HepG2 (cell line): ENCODE results near the gene FGD5. TPM values are rescaled to one million over a fixed set of nuclear protein-coding genes. Genes with fewer than 3 reads are reported as not detected.

Source experiments
- ATAC-seq: fragments of 200-7000 bp; cut with Tn5 transposase; 3 replicates; pipeline ENCODE4 v1.9.1; 2020; ENCODE audit warnings: mild to moderate bottlenecking, moderate library complexity
- BruUV-seq: library from RNA; stranded (reverse); fragments of 400-500 nt; replicated peaks from 2 replicates; lab custom pipeline; 2021; lab: Mats Ljungman, UMichigan
- CTCF ChIA-PET: fragments of 300-600 bp; formaldehyde crosslinking; extraction: SDS; loops from one replicate; lab custom pipeline; 2021; ENCODE audit warnings: low total read pairs, inconsistent platforms, low intra/inter-chr PET ratio; lab: Yijun Ruan, JAX
- POLR2A ChIA-PET: fragments of 350-600 bp; sonication (Branson Sonifier 250); formaldehyde crosslinking; loops from one replicate; lab custom pipeline; 2020; ENCODE audit warnings: antibody characterized with exemption, inconsistent platforms; lab: Yijun Ruan, JAX
- DNase-seq: peaks from one replicate; pipeline ENCODE4 v3.0.0-alpha.2; 2015; ENCODE audit warnings: low spot score
- FAIRE-seq: peaks from 3 replicates; lab custom pipeline; 2011; peaks lifted over from hg19 to GRCh38; lab: Jason Lieb, UNC
- H2AFZ ChIP-seq: one replicate; pipeline ENCODE4 v1.6.1; 2011; ENCODE audit warnings: low read length, inconsistent platforms
- H3K27ac ChIP-seq: fragments of 300-600 bp; 3 replicates; pipeline ENCODE4 v1.8.0; 2011; ENCODE audit warnings: mixed run types, mild to moderate bottlenecking, mixed read lengths, low read length, inconsistent platforms; ENCODE audit not compliant: insufficient read depth; ENCODE audit errors: extremely low read length
- H3K27me3 ChIP-seq, 2 experiments: fragments of 200-600 bp in 1 of 2; 2 replicates in 1 of 2; 3 replicates in 1 of 2; pipeline versions ENCODE4 v1.6.0 to v1.8.0; 2011; ENCODE audit warnings: low read length in 2 of 2, mild to moderate bottlenecking in 2 of 2, moderate library complexity in 2 of 2, inconsistent platforms in 1 of 2; ENCODE audit not compliant: insufficient read depth in 2 of 2, control insufficient read depth in 1 of 2
- H3K36me3 ChIP-seq, 2 experiments: fragments of 200-600 bp in 1 of 2; replicated peaks in 1 of 2; 2 replicates in 1 of 2; 3 replicates in 1 of 2; pipeline versions ENCODE4 v1.5.1 to v1.8.0; 2011; ENCODE audit warnings: low read length in 2 of 2, inconsistent platforms in 1 of 2; ENCODE audit not compliant: insufficient read depth in 2 of 2, control insufficient read depth in 1 of 2
- H3K4me1 ChIP-seq: 2 replicates; pipeline ENCODE4 v1.5.1; 2012; ENCODE audit warnings: low read length, inconsistent platforms; ENCODE audit not compliant: insufficient read depth
- H3K4me2 ChIP-seq: 2 replicates; pipeline ENCODE4 v1.6.0; 2011; ENCODE audit warnings: low read depth, low read length, inconsistent platforms
- H3K4me3 ChIP-seq, 3 experiments: fragments of 200-600 bp in 1 of 3; sonication (generic), shearing (Covaris generic) in 1 of 3; replicated peaks in 1 of 3; 2 replicates each; pipeline ENCODE4 v1.5.1; 2011 to 2016; ENCODE audit warnings: low read length in 3 of 3, inconsistent platforms in 2 of 3, low read depth in 2 of 3, mild to moderate bottlenecking in 2 of 3, control low read depth in 1 of 3, mixed read lengths in 1 of 3; ENCODE audit not compliant: insufficient read depth in 1 of 3
- H3K79me2 ChIP-seq: one replicate; pipeline ENCODE4 v1.6.1; 2011; ENCODE audit warnings: low read length, inconsistent platforms; ENCODE audit not compliant: insufficient read depth
- H3K9ac ChIP-seq: 2 replicates; pipeline ENCODE4 v1.6.0; 2011; ENCODE audit warnings: mild to moderate bottlenecking, low read depth, low read length, inconsistent platforms; ENCODE audit not compliant: insufficient read depth
- H3K9me3 ChIP-seq: 2 replicates; pipeline ENCODE4 v1.5.1; 2012; ENCODE audit warnings: mild to moderate bottlenecking, low read length
- H4K20me1 ChIP-seq: 2 replicates; pipeline ENCODE4 v1.6.0; 2011; ENCODE audit warnings: inconsistent platforms, mild to moderate bottlenecking, low read length, moderate library complexity; ENCODE audit not compliant: insufficient read depth
- ARNT2 ChIP-seq: sonication (generic); formaldehyde crosslinking; IDR thresholded peaks from 2 replicates; pipeline ENCODE4 v1.8.0; 2022; ENCODE audit warnings: mild to moderate bottlenecking, low read depth, missing genetic modification reagents, moderate library complexity
- ATF1 ChIP-seq: IDR thresholded peaks from 2 replicates; pipeline ENCODE4 v1.6.1; 2016; ENCODE audit warnings: mild to moderate bottlenecking, control low read depth
- CENPT ChIP-seq: sonication (generic); formaldehyde crosslinking; IDR thresholded peaks from 2 replicates; pipeline ENCODE4 v1.8.0; 2022; ENCODE audit warnings: low read depth, mild to moderate bottlenecking, moderate library complexity, missing genetic modification reagents
- MAZ ChIP-seq, 2 experiments: sonication (generic) in 1 of 2; formaldehyde crosslinking in 1 of 2; IDR thresholded peaks; 2 replicates each; pipeline versions ENCODE4 v1.5.0 to v1.6.1; 2012 to 2020; ENCODE audit warnings: low read depth in 2 of 2, mild to moderate bottlenecking in 2 of 2, borderline replicate concordance in 1 of 2, improper control_type of control experiment in 1 of 2, low read length in 1 of 2, missing genetic modification reagents in 1 of 2, moderate library complexity in 1 of 2
- MIER3 ChIP-seq: IDR thresholded peaks from 2 replicates; pipeline ENCODE4 v1.6.1; 2016; ENCODE audit warnings: missing compliant biosample characterization, borderline replicate concordance
- NR2F1 ChIP-seq, 2 experiments: fragments of 450-650 bp in 1 of 2; formaldehyde crosslinking in 1 of 2; IDR thresholded peaks; 2 replicates each; pipeline versions ENCODE4 v1.5.0 to v1.6.1; 2016 to 2020; ENCODE audit warnings: mild to moderate bottlenecking in 1 of 2, missing compliant biosample characterization in 1 of 2, missing genetic modification reagents in 1 of 2, moderate library complexity in 1 of 2
- PBX2 ChIP-seq: IDR thresholded peaks from 2 replicates; pipeline ENCODE4 v1.6.1; 2016; ENCODE audit warnings: control low read depth
- PBX3 ChIP-seq: sonication (generic); formaldehyde crosslinking; IDR thresholded peaks from 2 replicates; pipeline ENCODE4 v1.8.1; 2023; ENCODE audit warnings: missing genetic modification reagents, inconsistent platforms, borderline replicate concordance
- RBFOX2 ChIP-seq: fragments of 200-400 bp; formaldehyde crosslinking; IDR thresholded peaks from 2 replicates; pipeline ENCODE4 v1.6.1; 2017; ENCODE audit warnings: low read depth, mild to moderate bottlenecking, low read length
- SP4 ChIP-seq: sonication (generic); formaldehyde crosslinking; IDR thresholded peaks from 2 replicates; pipeline ENCODE4 v1.8.1; 2023; ENCODE audit warnings: mild to moderate bottlenecking, missing genetic modification reagents
- XRCC5 ChIP-seq: fragments of 200-400 bp; formaldehyde crosslinking; optimal IDR thresholded peaks from 2 replicates; pipeline ENCODE3; 2017; ENCODE audit warnings: mild to moderate bottlenecking, low read length
- YEATS4 ChIP-seq: sonication (generic); formaldehyde crosslinking; IDR thresholded peaks from 2 replicates; pipeline ENCODE4 v1.4.0; 2020; ENCODE audit warnings: missing genetic modification reagents, borderline replicate concordance
- ZNF251 ChIP-seq: sonication (generic); formaldehyde crosslinking; IDR thresholded peaks from 2 replicates; pipeline ENCODE4 v1.9.0; 2021; ENCODE audit warnings: mild to moderate bottlenecking, missing genetic modification reagents
- ZNF552 ChIP-seq: sonication (generic); formaldehyde crosslinking; IDR thresholded peaks from 2 replicates; pipeline ENCODE4 v1.9.0; 2022; ENCODE audit warnings: missing genetic modification reagents, mild to moderate bottlenecking, borderline replicate concordance
- ZNF660 ChIP-seq: sonication (generic); formaldehyde crosslinking; IDR thresholded peaks from 2 replicates; pipeline ENCODE4 v1.5.1; 2020; ENCODE audit warnings: mild to moderate bottlenecking, low read depth, missing genetic modification reagents, borderline replicate concordance
- ZNF777 ChIP-seq: sonication (generic); formaldehyde crosslinking; IDR thresholded peaks from 2 replicates; pipeline ENCODE4 v1.4.0; 2020; ENCODE audit warnings: missing genetic modification reagents
- ZNF780A ChIP-seq: sonication (generic); formaldehyde crosslinking; IDR thresholded peaks from 2 replicates; pipeline ENCODE4 v1.8.0; 2022; ENCODE audit warnings: mild to moderate bottlenecking, missing genetic modification reagents, moderate library complexity
- ZNF83 ChIP-seq: sonication (generic); formaldehyde crosslinking; IDR thresholded peaks from 2 replicates; pipeline ENCODE4 v1.4.0; 2020; ENCODE audit warnings: missing genetic modification reagents, mild to moderate bottlenecking, borderline replicate concordance
- WGBS: methylation state at CpG from one replicate; pipeline ENCODE4 v1.1.6; 2017; ENCODE audit warnings: low lambda C conversion rate; 5-methylcytosine and 5-hydroxymethylcytosine counted together
- in situ Hi-C: cut with HindIII; loops from 2 replicates; pipeline ENCODE4 v1.10.0; 2017; ENCODE audit warnings: low pct_unique_long_range_greater_than_20kb; ENCODE audit not compliant: extremely low pct_ligation_motif_present
- intact Hi-C: fragments of 100-400 bp; cut with micrococcal nuclease; formaldehyde crosslinking; loops from one replicate; pipeline ENCODE4 v1.10.0; 2022; ENCODE audit not compliant: unreplicated experiment
- polyA plus RNA-seq, 8 experiments: library from polyadenylated mRNA; depleted of rRNA in 3 of 8; stranded (reverse) in 7 of 8; unstranded in 1 of 8; fragments of >200 nt; fragmentation: Illumina TruSeq in 4 of 8; extraction: Trizol in 4 of 8; gene quantifications; 2 replicates each; pipeline versions ENCODE4 v1.2.1 to v1.2.3, GENCODE V29; 2011 to 2016; ENCODE audit warnings: low read depth in 4 of 8, missing spikeins in 1 of 8, mixed read lengths in 1 of 8; ENCODE audit not compliant: insufficient read depth in 1 of 8
- total RNA-seq, 5 experiments: library from RNA; depleted of rRNA; stranded (reverse); fragments of >200 nt; fragmentation: Illumina TruSeq; extraction: Trizol; gene quantifications; 2 replicates each; pipeline ENCODE4 v1.2.3, GENCODE V29; 2016; ENCODE audit warnings: low read depth in 1 of 5

FGD5 gene
- total and polyA plus RNA-seq, 2 of the 13 experiments (the other 11 are each of a cell fraction or from before 2014, with no cell fraction given), result 0.17 TPM; not detected in 1

- Histone ChIP-seq H4K20me1 (no peaks in the 10 kb centered on the region), H3K4me2 (no peak overlapping the region), H3K27me3 (peaks cover 0 to 8% of the 10 kb centered on the region in 2 experiments; a peak in 2 of 5 replicates), H3K9me3 (no peaks in the 10 kb centered on the region), H3K79me2 (no peaks in the 10 kb centered on the region), H3K4me3 (no peak overlapping the region), H3K4me1 (peaks cover 32% of the 10 kb centered on the region), H2AFZ (no peak overlapping the region), H3K27ac (no peak overlapping the region), H3K36me3 (no peaks in the 10 kb centered on the region), H3K9ac (no peak overlapping the region)
- ATAC-seq, result no peak
- POLR2A ChIA-PET, result no interaction called here
- no peak for FAIRE-seq
- 42% methylated on average over 2 of the region's 6 CpGs for WGBS
- CTCF ChIA-PET, result no interaction called here
- intact Hi-C loops (no loop called here), in situ Hi-C loops (no loop called here)
- DNase-seq, result no peak
- BruUV-seq, result no TSS peak
- TF ChIP-seq ATF1 (CRISPR knock-in tag) (no peak), PBX2 (no peak), ZNF660 (CRISPR knock-in tag) (no peak), ZNF552 (CRISPR knock-in tag) (no peak)
These were observed 20.5 kb upstream of the FGD5 start for GRCh38 chr3:14798231-14798630.

- ATAC-seq, result no peak
- Histone ChIP-seq H2AFZ (no peak overlapping the region), H3K4me2 (no peak overlapping the region), H3K4me3 (no peak overlapping the region), H3K27ac (no peak overlapping the region), H3K27me3 (peaks cover 0 to 8% of the 10 kb centered on the region in 2 experiments; a peak in 2 of 5 replicates), H3K4me1 (peaks cover 42% of the 10 kb centered on the region), H4K20me1 (no peaks in the 10 kb centered on the region), H3K36me3 (no peaks in the 10 kb centered on the region), H3K9ac (no peak overlapping the region), H3K79me2 (no peaks in the 10 kb centered on the region), H3K9me3 (no peaks in the 10 kb centered on the region)
- CTCF ChIA-PET, result no interaction called here
- 47% methylated on average over 4 of the region's 4 CpGs for WGBS
- no TSS peak for BruUV-seq
- in situ Hi-C loops, result no loop called here
- intact Hi-C loops, result no loop called here
- DNase-seq, result no peak
- FAIRE-seq, result no peak
- POLR2A ChIA-PET, result no interaction called here
- TF ChIP-seq YEATS4 (no peak), ZNF251 (CRISPR knock-in tag) (no peak), CENPT (CRISPR knock-in tag) (no peak), MIER3 (CRISPR knock-in tag) (no peak), MAZ (IDR thresholded peaks at IDR 0.05; ENCODE audit: borderline replicate concordance, low read depth, low read length) (no peak), MAZ (CRISPR knock-in tag; IDR thresholded peaks at IDR 0.05; ENCODE audit: low read depth) (no peak), NR2F1 (CRISPR knock-in tag; IDR thresholded peaks at IDR 0.05) (no peak), PBX3 (no peak), ZNF780A (CRISPR knock-in tag) (no peak), XRCC5 (no peak), ZNF83 (CRISPR knock-in tag) (no peak), ARNT2 (CRISPR knock-in tag) (no peak), ZNF777 (CRISPR knock-in tag) (no peak), SP4 (CRISPR knock-in tag) (no peak), RBFOX2 (no peak)
These were observed 19.6 kb upstream of the FGD5 start for GRCh38 chr3:14799146-14799545.
